RWPE1 (cell line): ENCODE results near the gene CD59.

ENCODE experiments used
- CTCF ChIA-PET: fragments of 350-600 bp; sonication (Branson Sonifier 250); formaldehyde crosslinking; extraction: SDS; loops from one replicate; lab custom pipeline; 2021; lab: Yijun Ruan, JAX
- POLR2A ChIA-PET: fragments of 400-600 bp; formaldehyde crosslinking; extraction: SDS; loops from one replicate; lab custom pipeline; 2020; ENCODE audit warnings: antibody characterized with exemption; ENCODE audit not compliant: low non-redundant PET; lab: Yijun Ruan, JAX
- DNase-seq: peaks from one replicate; pipeline ENCODE4 v3.0.0; 2012; ENCODE audit warnings: low spot score
- H3K27ac ChIP-seq: fragments of 450-650 bp; 2 replicates; pipeline ENCODE4 v1.5.1; 2017
- TF ChIP-seq, protein P1 (sequence below): fragments of 450-650 bp; conservative IDR thresholded peaks from 2 replicates; pipeline ENCODE4 v1.5.1; 2017; ENCODE audit warnings: low read depth, mild to moderate bottlenecking

CD59 gene

DNA sequence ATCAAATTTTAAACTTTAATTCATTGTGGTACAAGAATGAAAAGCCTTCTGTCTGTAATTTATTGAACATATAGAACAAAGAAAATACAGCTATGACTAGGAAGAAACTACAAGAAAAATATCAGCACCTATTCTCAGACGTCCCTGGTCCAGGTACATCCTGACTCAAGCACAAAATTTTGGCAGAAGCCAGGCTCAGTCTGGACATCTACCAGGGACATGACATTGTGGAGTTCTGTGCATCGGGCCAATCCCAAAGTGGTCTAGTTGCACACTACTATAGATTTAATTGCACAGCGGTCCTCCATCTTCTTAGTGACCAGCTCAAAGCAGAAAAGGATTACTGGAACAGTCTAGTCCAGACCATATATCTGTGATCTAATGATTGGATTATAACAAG, 15.7 kb upstream of the CD59 start:
- CTCF ChIA-PET = no interaction called here
- DNase-seq = no peak
- TF ChIP-seq, protein P1, sequence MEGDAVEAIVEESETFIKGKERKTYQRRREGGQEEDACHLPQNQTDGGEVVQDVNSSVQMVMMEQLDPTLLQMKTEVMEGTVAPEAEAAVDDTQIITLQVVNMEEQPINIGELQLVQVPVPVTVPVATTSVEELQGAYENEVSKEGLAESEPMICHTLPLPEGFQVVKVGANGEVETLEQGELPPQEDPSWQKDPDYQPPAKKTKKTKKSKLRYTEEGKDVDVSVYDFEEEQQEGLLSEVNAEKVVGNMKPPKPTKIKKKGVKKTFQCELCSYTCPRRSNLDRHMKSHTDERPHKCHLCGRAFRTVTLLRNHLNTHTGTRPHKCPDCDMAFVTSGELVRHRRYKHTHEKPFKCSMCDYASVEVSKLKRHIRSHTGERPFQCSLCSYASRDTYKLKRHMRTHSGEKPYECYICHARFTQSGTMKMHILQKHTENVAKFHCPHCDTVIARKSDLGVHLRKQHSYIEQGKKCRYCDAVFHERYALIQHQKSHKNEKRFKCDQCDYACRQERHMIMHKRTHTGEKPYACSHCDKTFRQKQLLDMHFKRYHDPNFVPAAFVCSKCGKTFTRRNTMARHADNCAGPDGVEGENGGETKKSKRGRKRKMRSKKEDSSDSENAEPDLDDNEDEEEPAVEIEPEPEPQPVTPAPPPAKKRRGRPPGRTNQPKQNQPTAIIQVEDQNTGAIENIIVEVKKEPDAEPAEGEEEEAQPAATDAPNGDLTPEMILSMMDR = no peak
- H3K27ac ChIP-seq = no peak overlapping the region
- POLR2A ChIA-PET = no interaction called here

DNA sequence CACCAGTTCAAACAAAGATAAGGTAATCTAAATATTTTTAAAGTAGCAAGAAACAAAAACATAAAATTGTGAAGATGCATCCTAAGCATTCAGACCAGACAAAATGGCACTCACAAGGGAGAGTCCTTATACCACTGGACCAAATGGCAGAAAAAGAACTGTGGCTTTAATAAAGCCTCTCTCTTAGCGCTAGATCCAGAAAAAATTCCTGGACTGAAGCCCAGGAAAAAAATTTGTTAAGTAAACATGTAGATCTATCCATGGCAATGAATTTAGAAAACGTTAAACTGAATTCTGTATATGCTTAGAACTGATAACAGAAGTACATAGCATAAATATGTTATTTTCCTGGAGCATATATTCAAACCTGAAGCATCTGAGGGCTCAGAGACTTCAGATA, 11.8 kb upstream of the CD59 start:
- TF ChIP-seq, protein P1 = no peak
- H3K27ac ChIP-seq = no peak overlapping the region
- ChIA-PET CTCF (no interaction called here), POLR2A (interaction anchor here (0.6 kb wide), 1 partner anchor 347 kb away, joined by 3 read pairs; no protein-coding TSS in a partner anchor)
- no peak for DNase-seq

DNA sequence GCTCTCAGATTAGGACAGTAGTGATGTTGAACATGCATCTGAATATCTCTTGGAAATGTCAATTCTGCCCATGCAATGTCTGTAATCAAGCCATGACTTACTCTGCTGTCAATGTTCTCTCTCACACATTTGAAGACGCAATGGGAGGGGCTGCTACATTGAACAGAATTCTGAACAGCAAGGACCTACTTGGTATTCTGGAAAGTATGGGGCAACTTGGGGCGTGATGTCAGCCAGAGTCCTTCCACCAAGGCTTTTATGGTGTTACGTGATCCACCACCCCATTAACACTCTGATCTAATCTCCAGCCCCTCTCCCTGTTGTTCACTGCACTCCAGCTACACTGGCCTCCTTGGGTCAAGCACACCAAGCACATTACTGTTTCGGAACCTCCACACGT, 7.1 kb upstream of the CD59 start:
- CTCF ChIA-PET = interaction anchor here (0.8 to 2.1 kb wide), 4 partner anchors 27 to 381 kb away, joined by 4 to 12 read pairs (median 6); partner anchors contain the start of gene FBXO3
- POLR2A ChIA-PET = no interaction called here
- DNase-seq = no peak
- TF ChIP-seq, protein P1 = no peak
- H3K27ac ChIP-seq = no peak overlapping the region

DNA sequence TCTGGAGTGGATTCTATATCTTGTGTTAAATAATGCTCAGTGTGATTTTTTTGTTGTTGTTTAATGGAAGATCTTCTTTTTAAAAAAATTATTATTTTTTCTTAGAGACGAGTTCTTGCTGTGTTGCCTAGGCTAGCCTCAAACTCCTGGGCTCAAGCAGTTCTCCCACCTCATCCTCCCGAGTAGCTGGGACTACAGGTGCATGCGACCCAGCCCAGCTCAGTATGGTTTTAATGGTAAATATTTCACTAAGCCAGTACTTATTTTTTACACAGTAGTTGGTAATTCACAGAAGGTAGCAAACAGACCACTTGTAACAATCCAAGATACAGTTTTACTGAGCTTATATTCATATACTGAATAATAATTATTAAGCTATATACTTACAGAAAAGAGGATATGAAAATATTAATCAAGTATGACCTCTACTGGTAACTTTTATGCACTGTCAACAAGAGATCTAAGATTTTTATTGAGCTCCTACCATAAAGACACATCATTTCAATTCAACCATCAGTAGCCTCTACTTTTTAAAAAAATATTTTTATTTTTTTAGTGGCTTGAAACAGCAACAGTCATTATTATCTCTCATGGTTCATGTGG, 6.1 kb upstream of the CD59 start:
- no peak for DNase-seq
- ChIA-PET POLR2A (no interaction called here), CTCF (interaction anchor here (0.5 to 2.1 kb wide), 16 partner anchors 23 to 380 kb away, joined by 3 to 12 read pairs (median 4); partner anchors contain the start of gene FBXO3)
- TF ChIP-seq, protein P1 = peak; percentile 60
- H3K27ac ChIP-seq = no peak overlapping the region

DNA sequence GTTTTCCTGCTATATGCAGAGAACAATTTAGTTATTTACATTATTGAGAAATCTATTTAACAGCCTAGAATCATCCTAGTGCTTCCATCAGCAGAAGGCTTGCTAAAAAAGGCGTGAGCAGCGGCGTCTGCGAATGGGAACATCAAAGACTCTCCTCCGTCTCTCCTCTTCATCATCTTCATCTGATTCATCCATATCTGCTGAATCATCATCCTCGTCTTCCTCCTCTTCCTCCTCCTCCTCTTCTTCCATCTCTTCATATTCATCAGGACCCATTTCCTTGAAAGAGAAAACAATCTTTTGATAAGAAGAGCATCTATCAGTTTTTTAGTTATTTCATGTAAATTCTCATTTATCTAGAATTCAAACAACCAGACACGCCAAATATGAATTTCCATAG, 5.6 kb upstream of the CD59 start:
- ChIA-PET POLR2A (no interaction called here), CTCF (interaction anchor here (0.5 to 2.1 kb wide), 13 partner anchors 23 to 379 kb away, joined by 3 to 12 read pairs (median 4); partner anchors contain the start of gene FBXO3)
- no peak for DNase-seq
- TF ChIP-seq, protein P1 = no peak
- no peak overlapping the region for H3K27ac ChIP-seq

DNA sequence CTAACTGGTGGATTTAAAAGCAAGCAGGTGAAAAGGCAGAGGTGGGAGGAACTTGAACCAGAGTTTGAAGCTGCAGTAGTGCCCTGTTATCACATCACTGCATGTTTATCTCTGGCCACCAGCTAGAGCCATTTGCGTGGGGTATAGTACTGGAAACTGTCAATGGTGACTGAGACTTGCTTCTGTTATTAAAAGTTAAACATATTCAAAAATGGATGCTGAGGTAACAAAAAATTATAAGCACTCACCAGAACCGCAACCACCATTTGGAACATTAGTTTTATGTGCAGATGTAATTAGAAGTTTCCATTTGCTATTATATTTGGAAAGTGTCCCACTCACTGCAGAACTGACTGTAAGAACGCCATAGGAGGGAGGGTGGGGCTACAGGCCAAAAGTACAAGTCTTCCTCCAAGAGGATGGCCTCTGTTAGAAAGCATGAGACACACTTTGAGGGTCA, 1.2 kb upstream of the CD59 start:
- peak overlapping the region; percentile 89 for H3K27ac ChIP-seq
- ChIA-PET POLR2A (no interaction called here), CTCF (interaction anchor here (0.6 kb wide), 2 partner anchors 21 to 590 kb away, joined by 3 read pairs; no protein-coding TSS in a partner anchor)
- TF ChIP-seq, protein P1 = no peak
- DNase-seq = no peak
